WERI-Rb-1 (cell line): Measurements from ENCODE around the gene NPRL2.

Experiments used
- DNase-seq: peaks from one replicate; pipeline ENCODE4 v3.0.0-alpha.2; 2020
- H3K27ac ChIP-seq: fragments of 250-450 bp; sonication (Bioruptor Pico); 2 replicates; pipeline ENCODE4 v1.5.1; 2020; ENCODE audit warnings: mild to moderate bottlenecking, moderate library complexity
- H3K27me3 ChIP-seq: fragments of 250-450 bp; sonication (Bioruptor Pico); 2 replicates; pipeline ENCODE4 v1.5.1; 2021; ENCODE audit warnings: mild to moderate bottlenecking, low read depth, moderate library complexity; ENCODE audit not compliant: insufficient read depth, severe bottlenecking
- H3K36me3 ChIP-seq: fragments of 250-450 bp; sonication (Bioruptor Pico); 2 replicates; pipeline ENCODE4 v1.5.1; 2020; ENCODE audit warnings: mild to moderate bottlenecking, moderate library complexity
- H3K4me3 ChIP-seq: 2 replicates; pipeline ENCODE4 v1.5.1; 2011; ENCODE audit warnings: low read depth, mild to moderate bottlenecking, control low read depth, low read length
- H3K9me3 ChIP-seq: fragments of 250-450 bp; sonication (Bioruptor Pico); 2 replicates; pipeline ENCODE4 v1.5.1; 2021; ENCODE audit warnings: mild to moderate bottlenecking, moderate library complexity; ENCODE audit not compliant: severe bottlenecking
- TF ChIP-seq, protein P1 (sequence below): IDR thresholded peaks from 2 replicates; pipeline ENCODE4 v1.5.1; 2011; ENCODE audit warnings: low read depth, mild to moderate bottlenecking, control low read depth, inconsistent platforms, low read length

Gene NPRL2

DNA sequence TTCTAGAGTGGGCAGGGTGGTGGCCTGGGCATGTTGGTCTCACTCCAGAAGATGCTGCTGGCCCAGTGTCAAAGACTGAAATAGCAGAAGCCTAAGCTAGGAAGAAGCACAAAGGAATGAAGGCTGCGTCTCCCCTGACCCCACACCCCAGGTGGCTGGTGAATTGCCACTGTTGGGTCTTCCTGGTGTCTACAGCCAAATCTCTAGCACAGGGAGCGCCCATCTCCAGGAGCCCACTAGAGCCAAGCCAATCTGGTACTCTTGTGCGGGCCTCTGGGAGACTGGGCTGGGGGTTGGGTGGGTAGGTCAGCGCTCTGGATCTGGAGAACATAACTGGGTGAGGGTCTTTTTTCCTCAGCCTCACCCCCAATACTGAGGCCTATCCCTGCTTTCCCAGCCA, 23.4 kb downstream of the NPRL2 start:
- Histone ChIP-seq H3K4me3 (peak overlapping the region; percentile 71), H3K27me3 (no peaks in the 10 kb centered on the region), H3K27ac (peak overlapping the region; percentile 81; the same call in 1 of the 2 replicates), H3K36me3 (peaks cover 57% of the 10 kb centered on the region), H3K9me3 (no peaks in the 10 kb centered on the region)
- TF ChIP-seq, protein P1, sequence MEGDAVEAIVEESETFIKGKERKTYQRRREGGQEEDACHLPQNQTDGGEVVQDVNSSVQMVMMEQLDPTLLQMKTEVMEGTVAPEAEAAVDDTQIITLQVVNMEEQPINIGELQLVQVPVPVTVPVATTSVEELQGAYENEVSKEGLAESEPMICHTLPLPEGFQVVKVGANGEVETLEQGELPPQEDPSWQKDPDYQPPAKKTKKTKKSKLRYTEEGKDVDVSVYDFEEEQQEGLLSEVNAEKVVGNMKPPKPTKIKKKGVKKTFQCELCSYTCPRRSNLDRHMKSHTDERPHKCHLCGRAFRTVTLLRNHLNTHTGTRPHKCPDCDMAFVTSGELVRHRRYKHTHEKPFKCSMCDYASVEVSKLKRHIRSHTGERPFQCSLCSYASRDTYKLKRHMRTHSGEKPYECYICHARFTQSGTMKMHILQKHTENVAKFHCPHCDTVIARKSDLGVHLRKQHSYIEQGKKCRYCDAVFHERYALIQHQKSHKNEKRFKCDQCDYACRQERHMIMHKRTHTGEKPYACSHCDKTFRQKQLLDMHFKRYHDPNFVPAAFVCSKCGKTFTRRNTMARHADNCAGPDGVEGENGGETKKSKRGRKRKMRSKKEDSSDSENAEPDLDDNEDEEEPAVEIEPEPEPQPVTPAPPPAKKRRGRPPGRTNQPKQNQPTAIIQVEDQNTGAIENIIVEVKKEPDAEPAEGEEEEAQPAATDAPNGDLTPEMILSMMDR: no peak
- no peak for DNase-seq

DNA sequence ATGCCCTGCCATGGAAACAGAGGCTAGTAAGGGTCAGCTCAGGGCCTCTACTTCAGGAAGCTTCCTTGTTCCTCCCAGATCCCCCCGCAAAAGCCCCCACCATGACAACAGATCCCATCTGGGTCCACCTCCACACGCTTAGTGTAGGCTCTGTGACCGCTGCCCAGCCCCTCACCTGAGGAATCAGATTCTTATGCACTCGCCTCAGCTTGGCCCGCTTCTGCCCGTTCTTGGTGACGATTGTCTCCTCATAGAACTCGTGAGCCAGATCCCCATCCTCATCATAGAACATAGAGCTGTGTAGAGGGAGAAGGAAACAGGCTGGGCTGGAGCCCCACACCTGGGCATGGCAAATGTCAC, 24.4 kb downstream of the NPRL2 start:
- Histone ChIP-seq H3K27ac (no peak overlapping the region), H3K36me3 (peaks cover 47% of the 10 kb centered on the region), H3K9me3 (no peaks in the 10 kb centered on the region), H3K4me3 (no peak overlapping the region), H3K27me3 (no peaks in the 10 kb centered on the region)
- no peak for DNase-seq
- TF ChIP-seq, protein P1: no peak

DNA sequence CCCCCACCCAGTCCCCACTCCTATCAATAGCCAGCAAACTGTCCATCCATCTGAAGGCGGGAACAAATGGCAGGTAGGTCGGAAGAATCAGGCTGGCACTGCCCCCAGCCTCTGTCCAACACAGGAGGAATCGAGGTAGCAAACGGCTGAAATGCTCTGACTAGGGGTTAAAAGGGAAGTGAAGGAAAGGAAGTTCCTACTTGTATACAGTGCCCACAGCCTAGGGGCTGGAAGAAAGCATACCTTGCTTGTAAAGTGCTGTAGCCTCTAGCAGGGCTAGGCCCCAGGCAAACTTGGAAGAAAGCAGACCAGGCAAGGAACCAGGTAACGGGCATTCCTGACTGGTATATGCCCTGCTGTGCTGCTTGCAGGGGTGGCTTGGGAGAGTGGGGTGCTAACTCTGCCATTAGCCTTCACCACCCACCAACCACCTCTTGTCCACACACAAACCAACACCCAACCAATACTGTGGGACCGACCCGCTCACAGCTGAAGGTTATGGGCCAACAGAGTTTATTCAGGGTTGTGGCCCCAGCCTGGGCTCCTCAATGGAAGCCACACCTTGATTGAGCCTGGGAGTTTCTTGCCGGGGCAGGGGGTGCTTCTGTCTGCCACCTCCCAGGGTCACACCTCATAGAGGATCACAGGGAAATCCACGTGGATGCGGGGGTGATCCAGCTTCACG, 24.9 kb downstream of the NPRL2 start:
- Histone ChIP-seq H3K27me3 (no peaks in the 10 kb centered on the region), H3K4me3 (no peak overlapping the region), H3K36me3 (peaks cover 42% of the 10 kb centered on the region), H3K9me3 (no peaks in the 10 kb centered on the region), H3K27ac (no peak overlapping the region)
- no peak for DNase-seq
- TF ChIP-seq, protein P1: no peak

DNA sequence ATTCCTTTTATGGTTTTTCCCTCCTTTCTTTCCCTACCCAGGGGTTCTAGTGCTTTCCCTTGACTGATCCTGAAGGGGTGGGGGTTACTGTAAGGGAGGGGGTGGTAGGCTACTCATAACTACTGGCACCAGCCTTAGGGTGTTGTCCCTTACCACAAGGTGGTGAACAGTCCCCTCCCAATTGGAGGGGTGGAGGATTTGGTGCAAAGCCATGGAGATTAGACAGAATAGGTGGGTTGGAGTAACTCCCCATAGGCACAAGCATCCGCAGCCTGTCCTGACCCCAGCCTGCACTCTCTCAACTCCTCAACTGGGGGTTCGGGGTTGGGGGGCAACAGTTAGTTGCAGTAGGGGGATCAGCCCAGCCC, 25.5 kb downstream of the NPRL2 start:
- Histone ChIP-seq H3K9me3 (no peaks in the 10 kb centered on the region), H3K4me3 (no peak overlapping the region), H3K27ac (no peak overlapping the region), H3K36me3 (peaks cover 37% of the 10 kb centered on the region), H3K27me3 (no peaks in the 10 kb centered on the region)
- TF ChIP-seq, protein P1: no peak
- no peak for DNase-seq

DNA sequence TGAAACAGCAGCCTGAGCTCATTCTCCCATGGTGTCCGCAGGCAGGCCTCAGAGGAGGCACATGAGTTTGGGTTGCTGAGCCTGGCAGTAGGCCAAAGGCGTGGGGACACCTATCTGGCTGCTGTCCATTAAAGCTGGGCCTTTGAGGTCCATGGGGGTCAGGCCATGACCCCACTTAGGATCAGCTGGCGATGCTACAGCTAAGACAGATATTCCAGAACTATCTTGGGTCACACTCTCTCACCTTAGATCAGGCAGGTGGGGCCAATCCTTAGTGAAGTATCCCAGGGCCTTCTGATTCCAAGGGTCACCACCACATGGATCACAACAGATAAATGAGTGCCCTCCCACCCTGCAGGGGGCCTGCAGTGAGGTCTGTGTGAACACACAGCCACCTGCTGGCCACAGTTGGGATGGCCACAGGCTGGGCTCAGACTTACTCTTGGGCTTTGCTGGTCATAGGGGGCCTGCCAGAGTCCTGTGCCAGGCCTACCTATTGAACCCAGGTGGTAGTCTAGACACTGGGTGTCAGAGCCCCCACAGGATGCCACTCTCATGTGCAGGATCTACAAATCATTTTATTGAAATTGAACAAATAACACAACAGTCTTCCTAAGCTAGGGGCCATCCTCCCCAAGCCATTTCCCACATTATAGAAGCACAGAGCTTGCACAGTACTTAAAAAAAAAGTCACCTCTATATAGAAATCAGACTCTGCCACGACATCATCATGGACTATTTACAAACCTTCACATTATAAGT, 26.0 kb downstream of the NPRL2 start:
- peaks cover 37% of the 10 kb centered on the region for H3K36me3 ChIP-seq
- TF ChIP-seq, protein P1: peak; percentile 90
- H3K27me3 ChIP-seq: no peaks in the 10 kb centered on the region
- peak; percentile 88 for DNase-seq
- H3K4me3 ChIP-seq: no peak overlapping the region
- no peaks in the 10 kb centered on the region for H3K9me3 ChIP-seq
- no peak overlapping the region for H3K27ac ChIP-seq
